Natural killer cell (primary cell): ENCODE measurements around the gene HTRA3. TPM values are rescaled to one million over a fixed set of nuclear protein-coding genes. Genes with fewer than 3 reads are reported as not detected.
"Not testable (repeated sequence)": the region's sequence is repeated elsewhere in the genome, so short reads cannot be mapped to it uniquely, and the experiment has no call there.

Source experiments
- ATAC-seq, 3 donors: fragments of 150-1000 bp in 2 of 3; fragments of 200-7000 bp in 1 of 3; cut with Tn5 transposase; 1 replicate in 1 of 3; 2 replicates in 2 of 3; pipeline ENCODE4 v1.10.0; 2021; ENCODE audit warnings: mild to moderate bottlenecking in 2 of 3, moderate library complexity in 2 of 3
- DNase-seq, 2 donors: peaks; one replicate each; pipeline versions ENCODE4 v3.0.0 to v3.0.0-alpha.2; 2013 to 2021; ENCODE audit warnings: mixed read lengths in 1 of 2
- H3K27ac ChIP-seq: one replicate; pipeline ENCODE4 v1.5.1; 2013; ENCODE audit warnings: mild to moderate bottlenecking, low read length
- H3K27me3 ChIP-seq: one replicate; pipeline ENCODE4 v1.6.1; 2013; ENCODE audit warnings: low read length; ENCODE audit not compliant: control insufficient read depth, insufficient read depth
- H3K36me3 ChIP-seq: one replicate; pipeline ENCODE4 v1.6.1; 2013; ENCODE audit warnings: low read length; ENCODE audit not compliant: control insufficient read depth, insufficient read depth
- H3K4me1 ChIP-seq: one replicate; pipeline ENCODE4 v1.6.1; 2013; ENCODE audit warnings: low read length; ENCODE audit not compliant: control insufficient read depth, insufficient read depth
- H3K4me3 ChIP-seq: one replicate; pipeline ENCODE4 v1.5.1; 2013; ENCODE audit warnings: low read length
- H3K9me3 ChIP-seq: one replicate; pipeline ENCODE4 v1.6.1; 2013; ENCODE audit warnings: low read length; ENCODE audit not compliant: control insufficient read depth, insufficient read depth
- H3K27ac Mint-ChIP-seq, 2 donors: one replicate each; pipeline ENCODE4 v1.8.0; 2022; ENCODE audit warnings: mild to moderate bottlenecking in 2 of 2, mixed read lengths in 2 of 2, moderate library complexity in 1 of 2
- H3K27me3 Mint-ChIP-seq, 2 donors: one replicate each; pipeline ENCODE4 v1.8.0; 2022; ENCODE audit warnings: low read depth in 2 of 2, mixed read lengths in 2 of 2
- H3K36me3 Mint-ChIP-seq: one replicate; pipeline ENCODE4 v1.8.0; 2022; ENCODE audit warnings: mixed read lengths
- H3K4me1 Mint-ChIP-seq, 2 donors: one replicate each; pipeline ENCODE4 v1.8.0; 2022; ENCODE audit warnings: mixed read lengths in 2 of 2
- H3K4me3 Mint-ChIP-seq: one replicate; pipeline ENCODE4 v1.8.0; 2022; ENCODE audit warnings: mild to moderate bottlenecking, moderate library complexity, mixed read lengths
- H3K9me3 Mint-ChIP-seq, 2 donors: one replicate each; pipeline ENCODE4 v1.8.0; 2022; ENCODE audit warnings: mixed read lengths in 2 of 2
- WGBS: methylation state at CpG from one replicate; pipeline ENCODE4 v1.1.7; 2013; ENCODE audit warnings: missing lambda C conversion rate; ENCODE audit not compliant: insufficient coverage; 5-methylcytosine and 5-hydroxymethylcytosine counted together
- intact Hi-C: fragments of 100-400 bp; cut with micrococcal nuclease; formaldehyde crosslinking; loops from one replicate; pipeline ENCODE4 v1.14.2; 2022
- total RNA-seq, 4 donors: library from RNA; stranded (reverse); fragments of 120-200 nt in 1 of 4; gene quantifications; one replicate each; pipeline versions ENCODE4 v1.2.3 to v1.2.4, GENCODE V29; 2013 to 2022
- TF ChIP-seq, protein P1 (sequence below): fragments of 200-600 bp; IDR thresholded peaks from one replicate; pipeline ENCODE4 v1.8.0; 2022; ENCODE audit warnings: antibody characterized with exemption

Gene HTRA3
- total RNA-seq, 3 donors from 2014 or later (not counting 1 experiment from before 2014, with no cell fraction given), result not detected

GRCh38 chr4:8347660-8348059 is 78.1 kb downstream of the HTRA3 start:
- H3K9me3 ChIP-seq, result no peaks in the 10 kb centered on the region
- DNase-seq (no peak), ATAC-seq (no peak)
- H3K27me3 ChIP-seq, result peaks cover 2% of the 10 kb centered on the region
- no peaks in the 10 kb centered on the region for H3K4me1 Mint-ChIP-seq
- H3K36me3 ChIP-seq, result no peaks in the 10 kb centered on the region
- WGBS, result 81% methylated on average over 7 of the region's 7 CpGs
- no peaks in the 10 kb centered on the region for H3K27me3 Mint-ChIP-seq
- H3K4me3 ChIP-seq, result no peak overlapping the region
- no peak overlapping the region for H3K27ac ChIP-seq
- H3K4me1 ChIP-seq, result no peaks in the 10 kb centered on the region
- no peaks in the 10 kb centered on the region for H3K9me3 Mint-ChIP-seq
- no peak overlapping the region for H3K27ac Mint-ChIP-seq
- TF ChIP-seq, protein P1, sequence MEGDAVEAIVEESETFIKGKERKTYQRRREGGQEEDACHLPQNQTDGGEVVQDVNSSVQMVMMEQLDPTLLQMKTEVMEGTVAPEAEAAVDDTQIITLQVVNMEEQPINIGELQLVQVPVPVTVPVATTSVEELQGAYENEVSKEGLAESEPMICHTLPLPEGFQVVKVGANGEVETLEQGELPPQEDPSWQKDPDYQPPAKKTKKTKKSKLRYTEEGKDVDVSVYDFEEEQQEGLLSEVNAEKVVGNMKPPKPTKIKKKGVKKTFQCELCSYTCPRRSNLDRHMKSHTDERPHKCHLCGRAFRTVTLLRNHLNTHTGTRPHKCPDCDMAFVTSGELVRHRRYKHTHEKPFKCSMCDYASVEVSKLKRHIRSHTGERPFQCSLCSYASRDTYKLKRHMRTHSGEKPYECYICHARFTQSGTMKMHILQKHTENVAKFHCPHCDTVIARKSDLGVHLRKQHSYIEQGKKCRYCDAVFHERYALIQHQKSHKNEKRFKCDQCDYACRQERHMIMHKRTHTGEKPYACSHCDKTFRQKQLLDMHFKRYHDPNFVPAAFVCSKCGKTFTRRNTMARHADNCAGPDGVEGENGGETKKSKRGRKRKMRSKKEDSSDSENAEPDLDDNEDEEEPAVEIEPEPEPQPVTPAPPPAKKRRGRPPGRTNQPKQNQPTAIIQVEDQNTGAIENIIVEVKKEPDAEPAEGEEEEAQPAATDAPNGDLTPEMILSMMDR, result no peak
- H3K36me3 Mint-ChIP-seq, result no peaks in the 10 kb centered on the region
- no peak overlapping the region for H3K4me3 Mint-ChIP-seq
- intact Hi-C loops, result no loop called here

- Mint-ChIP-seq H3K27me3 (no peaks in the 10 kb centered on the region), H3K4me3 (no peak overlapping the region), H3K27ac (no peak overlapping the region), H3K36me3 (no peaks in the 10 kb centered on the region), H3K4me1 (no peaks in the 10 kb centered on the region), H3K9me3 (no peaks in the 10 kb centered on the region)
- TF ChIP-seq, protein P1, result no peak
- Histone ChIP-seq H3K4me1 (no peaks in the 10 kb centered on the region), H3K27ac (no peak overlapping the region), H3K9me3 (no peaks in the 10 kb centered on the region), H3K4me3 (no peak overlapping the region), H3K36me3 (no peaks in the 10 kb centered on the region), H3K27me3 (peaks cover 2% of the 10 kb centered on the region)
- no peak for DNase-seq
- 26% methylated on average over 6 of the region's 6 CpGs for WGBS
- no peak for ATAC-seq
- intact Hi-C loops, result no loop called here
These were observed 78.5 kb downstream of the HTRA3 start for GRCh38 chr4:8348071-8348470.

- WGBS, result 93% methylated on average over 11 of the region's 11 CpGs
- H3K27ac ChIP-seq, intact Hi-C loops, H3K9me3 Mint-ChIP-seq, H3K4me1 Mint-ChIP-seq, DNase-seq, H3K4me1 ChIP-seq, H3K36me3 ChIP-seq, H3K27me3 Mint-ChIP-seq, H3K27ac Mint-ChIP-seq, H3K9me3 ChIP-seq, H3K4me3 Mint-ChIP-seq, H3K36me3 Mint-ChIP-seq, H3K27me3 ChIP-seq, ATAC-seq, H3K4me3 ChIP-seq: not testable (repeated sequence)
These were observed 79.7 kb downstream of the HTRA3 start for GRCh38 chr4:8349236-8349635.

DNA sequence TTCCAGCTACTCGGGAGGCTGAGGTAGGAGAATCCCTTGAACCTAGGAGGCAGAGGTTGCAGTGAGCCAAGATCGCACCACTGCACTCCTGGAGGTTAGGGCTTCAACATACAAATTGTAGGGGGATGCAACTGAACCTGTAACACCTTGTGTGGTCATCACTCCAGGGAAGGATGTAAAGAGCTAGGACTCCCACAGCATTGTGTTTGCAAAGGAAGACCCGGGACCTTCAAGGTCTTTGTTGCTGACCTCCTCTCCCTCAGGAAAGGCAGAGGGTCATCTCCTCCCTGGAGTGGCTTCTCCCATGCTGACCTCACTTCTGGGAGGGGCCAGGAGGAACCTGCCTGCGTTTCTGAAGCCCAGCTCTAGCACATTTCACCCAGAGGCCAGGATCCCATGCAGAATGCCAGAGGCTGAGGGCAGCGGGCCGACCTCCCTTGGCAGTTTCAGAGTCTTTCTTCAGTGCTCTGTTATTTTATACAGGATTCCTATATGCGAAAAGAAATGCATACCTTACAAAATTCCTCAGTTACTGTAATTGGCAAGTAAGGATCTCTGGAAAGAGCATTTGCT is 80.2 kb downstream of the HTRA3 start:
- TF ChIP-seq, protein P1, result no peak
- intact Hi-C loops, result no loop called here
- DNase-seq (no peak), ATAC-seq (no peak)
- Mint-ChIP-seq H3K27ac (no peak overlapping the region), H3K4me3 (no peak overlapping the region), H3K36me3 (no peaks in the 10 kb centered on the region), H3K9me3 (no peaks in the 10 kb centered on the region), H3K4me1 (no peaks in the 10 kb centered on the region), H3K27me3 (no peaks in the 10 kb centered on the region)
- no peak overlapping the region for H3K27ac ChIP-seq
- no peaks in the 10 kb centered on the region for H3K4me1 ChIP-seq
- peaks cover 2% of the 10 kb centered on the region for H3K27me3 ChIP-seq
- no peak overlapping the region for H3K4me3 ChIP-seq
- no peaks in the 10 kb centered on the region for H3K9me3 ChIP-seq
- H3K36me3 ChIP-seq, result no peaks in the 10 kb centered on the region
- WGBS, result 91% methylated on average over 7 of the region's 7 CpGs
